Transverse colon (tissue), 3 donors: ENCODE data around the gene KLF13.

Source experiments
- POLR2A ChIP-seq: fragments of 450-650 bp; IDR thresholded peaks from one replicate; pipeline ENCODE4 v1.6.1; 2016; ENCODE audit warnings: antibody characterized with exemption, mild to moderate bottlenecking, moderate library complexity
- TF ChIP-seq, protein P1 (sequence below), 5 experiments: fragments of 200-600 bp in 3 of 5; fragments of 450-650 bp in 2 of 5; sonication (generic) in 3 of 5; IDR thresholded peaks; 1 replicate in 2 of 5; 2 replicates in 3 of 5; pipeline ENCODE4 v1.5.1; 2016 to 2017; ENCODE audit warnings: antibody characterized with exemption in 5 of 5, inconsistent platforms in 3 of 5, mild to moderate bottlenecking in 2 of 5, moderate library complexity in 1 of 5

DNA sequence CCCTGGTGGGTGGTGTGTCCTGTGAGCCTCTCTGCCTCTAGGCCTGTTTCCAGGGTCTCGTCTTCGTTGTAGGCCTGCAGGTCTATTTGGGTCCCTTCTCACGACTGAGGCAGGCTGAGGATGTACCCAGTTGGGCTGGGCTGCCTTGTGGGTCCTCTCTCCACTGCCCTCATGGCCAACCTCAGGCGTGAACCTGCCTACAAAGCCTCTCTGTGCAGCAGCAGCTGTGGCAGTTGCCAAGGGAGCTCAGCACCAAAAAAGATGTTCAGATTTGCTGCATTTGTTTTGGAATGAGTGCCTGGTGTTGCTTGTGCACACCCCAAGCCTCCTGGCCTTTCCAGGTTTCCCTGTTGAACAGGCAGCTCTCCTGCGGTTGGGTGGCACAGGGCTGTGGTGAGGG is 13.4 kb downstream of the KLF13 start:
- no peak for TF ChIP-seq POLR2A
- TF ChIP-seq, protein P1, sequence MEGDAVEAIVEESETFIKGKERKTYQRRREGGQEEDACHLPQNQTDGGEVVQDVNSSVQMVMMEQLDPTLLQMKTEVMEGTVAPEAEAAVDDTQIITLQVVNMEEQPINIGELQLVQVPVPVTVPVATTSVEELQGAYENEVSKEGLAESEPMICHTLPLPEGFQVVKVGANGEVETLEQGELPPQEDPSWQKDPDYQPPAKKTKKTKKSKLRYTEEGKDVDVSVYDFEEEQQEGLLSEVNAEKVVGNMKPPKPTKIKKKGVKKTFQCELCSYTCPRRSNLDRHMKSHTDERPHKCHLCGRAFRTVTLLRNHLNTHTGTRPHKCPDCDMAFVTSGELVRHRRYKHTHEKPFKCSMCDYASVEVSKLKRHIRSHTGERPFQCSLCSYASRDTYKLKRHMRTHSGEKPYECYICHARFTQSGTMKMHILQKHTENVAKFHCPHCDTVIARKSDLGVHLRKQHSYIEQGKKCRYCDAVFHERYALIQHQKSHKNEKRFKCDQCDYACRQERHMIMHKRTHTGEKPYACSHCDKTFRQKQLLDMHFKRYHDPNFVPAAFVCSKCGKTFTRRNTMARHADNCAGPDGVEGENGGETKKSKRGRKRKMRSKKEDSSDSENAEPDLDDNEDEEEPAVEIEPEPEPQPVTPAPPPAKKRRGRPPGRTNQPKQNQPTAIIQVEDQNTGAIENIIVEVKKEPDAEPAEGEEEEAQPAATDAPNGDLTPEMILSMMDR (IDR thresholded peaks at IDR 0.05), result no peak
